Natural killer cell (primary cell): ENCODE results near the gene UBE3B. TPM values are rescaled to one million over a fixed set of nuclear protein-coding genes. Genes with fewer than 3 reads are reported as not detected.

Source experiments
- ATAC-seq, 3 donors: fragments of 150-1000 bp in 2 of 3; fragments of 200-7000 bp in 1 of 3; cut with Tn5 transposase; 1 replicate in 1 of 3; 2 replicates in 2 of 3; pipeline ENCODE4 v1.10.0; 2021; ENCODE audit warnings: mild to moderate bottlenecking in 2 of 3, moderate library complexity in 2 of 3
- DNase-seq, 2 donors: peaks; one replicate each; pipeline versions ENCODE4 v3.0.0 to v3.0.0-alpha.2; 2013 to 2021; ENCODE audit warnings: mixed read lengths in 1 of 2
- H3K27ac ChIP-seq: one replicate; pipeline ENCODE4 v1.5.1; 2013; ENCODE audit warnings: mild to moderate bottlenecking, low read length
- H3K27me3 ChIP-seq: one replicate; pipeline ENCODE4 v1.6.1; 2013; ENCODE audit warnings: low read length; ENCODE audit not compliant: control insufficient read depth, insufficient read depth
- H3K36me3 ChIP-seq: one replicate; pipeline ENCODE4 v1.6.1; 2013; ENCODE audit warnings: low read length; ENCODE audit not compliant: control insufficient read depth, insufficient read depth
- H3K4me1 ChIP-seq: one replicate; pipeline ENCODE4 v1.6.1; 2013; ENCODE audit warnings: low read length; ENCODE audit not compliant: control insufficient read depth, insufficient read depth
- H3K4me3 ChIP-seq: one replicate; pipeline ENCODE4 v1.5.1; 2013; ENCODE audit warnings: low read length
- H3K9me3 ChIP-seq: one replicate; pipeline ENCODE4 v1.6.1; 2013; ENCODE audit warnings: low read length; ENCODE audit not compliant: control insufficient read depth, insufficient read depth
- H3K27ac Mint-ChIP-seq, 2 donors: one replicate each; pipeline ENCODE4 v1.8.0; 2022; ENCODE audit warnings: mild to moderate bottlenecking in 2 of 2, mixed read lengths in 2 of 2, moderate library complexity in 1 of 2
- H3K27me3 Mint-ChIP-seq, 2 donors: one replicate each; pipeline ENCODE4 v1.8.0; 2022; ENCODE audit warnings: low read depth in 2 of 2, mixed read lengths in 2 of 2
- H3K36me3 Mint-ChIP-seq: one replicate; pipeline ENCODE4 v1.8.0; 2022; ENCODE audit warnings: mixed read lengths
- H3K4me1 Mint-ChIP-seq, 2 donors: one replicate each; pipeline ENCODE4 v1.8.0; 2022; ENCODE audit warnings: mixed read lengths in 2 of 2
- H3K4me3 Mint-ChIP-seq: one replicate; pipeline ENCODE4 v1.8.0; 2022; ENCODE audit warnings: mild to moderate bottlenecking, moderate library complexity, mixed read lengths
- H3K9me3 Mint-ChIP-seq, 2 donors: one replicate each; pipeline ENCODE4 v1.8.0; 2022; ENCODE audit warnings: mixed read lengths in 2 of 2
- CTCF ChIP-seq: fragments of 200-600 bp; IDR thresholded peaks from one replicate; pipeline ENCODE4 v1.8.0; 2022; ENCODE audit warnings: antibody characterized with exemption
- WGBS: methylation state at CpG from one replicate; pipeline ENCODE4 v1.1.7; 2013; ENCODE audit warnings: missing lambda C conversion rate; ENCODE audit not compliant: insufficient coverage; 5-methylcytosine and 5-hydroxymethylcytosine counted together
- intact Hi-C: fragments of 100-400 bp; cut with micrococcal nuclease; formaldehyde crosslinking; loops from one replicate; pipeline ENCODE4 v1.14.2; 2022
- total RNA-seq, 4 donors: library from RNA; stranded (reverse); fragments of 120-200 nt in 1 of 4; gene quantifications; one replicate each; pipeline versions ENCODE4 v1.2.3 to v1.2.4, GENCODE V29; 2013 to 2022

UBE3B gene
- total RNA-seq, 3 donors from 2014 or later (not counting 1 experiment from before 2014, with no cell fraction given), result 32.2 to 46.7 (median 39.5) TPM

GRCh38 chr12:109575683-109576082, 98.2 kb downstream of the UBE3B start:
- H3K4me3 Mint-ChIP-seq, result peak overlapping the region; percentile 13
- H3K36me3 Mint-ChIP-seq, result no peaks in the 10 kb centered on the region
- H3K4me1 Mint-ChIP-seq, result peaks cover 27 to 29% of the 10 kb centered on the region in 2 donors
- intact Hi-C loops, result no loop called here
- H3K27me3 Mint-ChIP-seq, result no peaks in the 10 kb centered on the region
- DNase-seq, result no peak
- TF ChIP-seq CTCF, result no peak
- H3K27me3 ChIP-seq, result no peaks in the 10 kb centered on the region
- ATAC-seq, result no peak
- 96% methylated on average over 3 of the region's 3 CpGs for WGBS
- peaks cover 28% of the 10 kb centered on the region for H3K36me3 ChIP-seq
- no peaks in the 10 kb centered on the region for H3K9me3 Mint-ChIP-seq
- H3K4me1 ChIP-seq, result peaks cover 21% of the 10 kb centered on the region
- H3K9me3 ChIP-seq, result no peaks in the 10 kb centered on the region
- no peak overlapping the region for H3K27ac Mint-ChIP-seq
- no peak overlapping the region for H3K27ac ChIP-seq
- no peak overlapping the region for H3K4me3 ChIP-seq

GRCh38 chr12:109577311-109577710, 99.9 kb downstream of the UBE3B start:
- H3K4me3 ChIP-seq, result no peak overlapping the region
- H3K27ac ChIP-seq, result no peak overlapping the region
- no peak for DNase-seq
- no peaks in the 10 kb centered on the region for H3K27me3 ChIP-seq
- no CpG with 5 or more reads among the region's 1 CpG for WGBS
- Mint-ChIP-seq H3K4me3 (no peak overlapping the region), H3K4me1 (peaks cover 27 to 29% of the 10 kb centered on the region in 2 donors), H3K27ac (no peak overlapping the region), H3K9me3 (no peaks in the 10 kb centered on the region), H3K27me3 (no peaks in the 10 kb centered on the region), H3K36me3 (no peaks in the 10 kb centered on the region)
- intact Hi-C loops, result no loop called here
- H3K4me1 ChIP-seq, result peaks cover 20% of the 10 kb centered on the region
- no peaks in the 10 kb centered on the region for H3K9me3 ChIP-seq
- peaks cover 39% of the 10 kb centered on the region for H3K36me3 ChIP-seq
- no peak for TF ChIP-seq CTCF
- no peak for ATAC-seq

DNA sequence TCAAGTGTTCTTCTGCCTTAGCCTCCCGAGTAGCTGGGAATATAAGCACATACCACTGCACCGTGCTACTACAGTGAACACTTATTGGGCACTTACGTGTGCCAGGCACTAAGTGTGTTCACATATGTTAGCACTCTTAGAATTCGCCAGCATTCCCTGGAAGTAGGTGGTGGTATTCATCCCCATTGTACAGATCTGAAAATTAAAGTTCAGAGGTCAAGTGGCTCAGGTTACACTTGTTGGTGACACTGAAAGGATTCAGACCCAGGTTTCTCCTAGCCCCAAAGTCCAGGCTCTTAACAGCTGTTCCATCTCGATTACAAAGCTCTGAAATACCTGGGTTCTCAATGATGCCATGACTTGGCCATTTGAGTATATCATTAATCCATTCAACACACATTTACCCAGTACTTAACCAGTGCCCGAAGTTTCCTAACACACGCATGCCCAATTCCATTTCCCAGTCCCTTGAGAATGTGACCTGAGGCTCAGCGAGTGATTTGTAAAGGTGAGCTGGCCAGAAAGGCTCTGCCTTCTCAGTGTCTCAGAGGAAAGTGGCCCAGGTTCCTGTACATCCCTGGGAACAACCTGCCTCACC, 101.0 kb downstream of the UBE3B start:
- DNase-seq (no peak), ATAC-seq (no peak)
- Mint-ChIP-seq H3K9me3 (no peaks in the 10 kb centered on the region), H3K27ac (no peak overlapping the region), H3K4me3 (no peak overlapping the region), H3K27me3 (no peaks in the 10 kb centered on the region), H3K4me1 (peaks cover 16 to 18% of the 10 kb centered on the region in 2 donors), H3K36me3 (no peaks in the 10 kb centered on the region)
- 90% methylated on average over 8 of the region's 8 CpGs for WGBS
- intact Hi-C loops, result no loop called here
- H3K36me3 ChIP-seq, result peaks cover 41% of the 10 kb centered on the region
- H3K4me3 ChIP-seq, result no peak overlapping the region
- no peaks in the 10 kb centered on the region for H3K27me3 ChIP-seq
- H3K9me3 ChIP-seq, result no peaks in the 10 kb centered on the region
- TF ChIP-seq CTCF, result no peak
- peaks cover 11% of the 10 kb centered on the region for H3K4me1 ChIP-seq
- H3K27ac ChIP-seq, result no peak overlapping the region

DNA sequence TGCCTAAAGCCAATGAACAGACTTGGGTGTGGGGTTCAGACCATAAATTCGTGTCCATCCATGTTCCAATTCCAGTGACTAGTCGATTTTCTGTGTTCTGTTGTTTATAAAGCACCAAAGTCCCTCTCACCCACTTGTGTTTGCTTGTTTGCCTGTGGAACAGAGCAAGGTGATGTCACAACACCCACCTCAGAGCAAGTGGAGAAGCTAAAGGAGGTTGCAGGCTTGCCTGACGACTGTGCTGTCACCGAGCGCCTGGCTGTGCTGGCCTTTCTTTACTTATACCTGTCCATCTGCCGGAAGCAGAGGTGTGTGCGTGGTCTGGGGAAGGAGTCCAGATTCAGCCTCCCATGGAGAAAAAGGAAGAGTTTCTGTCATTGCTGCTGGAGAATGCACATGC, 102.2 kb downstream of the UBE3B start:
- Mint-ChIP-seq H3K4me1 (peaks cover 4 to 6% of the 10 kb centered on the region in 2 donors), H3K9me3 (no peaks in the 10 kb centered on the region), H3K27ac (no peak overlapping the region), H3K4me3 (no peak overlapping the region), H3K27me3 (no peaks in the 10 kb centered on the region), H3K36me3 (no peaks in the 10 kb centered on the region)
- ATAC-seq (no peak), DNase-seq (no peak)
- no peak overlapping the region for H3K27ac ChIP-seq
- H3K36me3 ChIP-seq, result peaks cover 48% of the 10 kb centered on the region
- H3K4me1 ChIP-seq, result peaks cover 3% of the 10 kb centered on the region
- WGBS, result 97% methylated on average over 7 of the region's 7 CpGs
- no peaks in the 10 kb centered on the region for H3K27me3 ChIP-seq
- H3K4me3 ChIP-seq, result no peak overlapping the region
- intact Hi-C loops, result no loop called here
- H3K9me3 ChIP-seq, result no peaks in the 10 kb centered on the region
- TF ChIP-seq CTCF, result no peak
